Stimulated activated CD8-positive, alpha-beta memory T cell treated with anti-CD3 and anti-CD28 coated beads, Interleukin-7, amount 100 ng/mL, for 48 hours (primary cell): ENCODE measurements around the gene STK25.
"Not testable (repeated sequence)": the region's sequence is repeated elsewhere in the genome, so short reads cannot be mapped to it uniquely, and the experiment has no call there.

ENCODE experiments used
- DNase-seq, 2 donors: peaks; one replicate each; pipeline ENCODE4 v3.0.0-alpha.2; 2020; ENCODE audit warnings: low read depth in 1 of 2; ENCODE audit errors: extremely low read depth in 1 of 2

STK25 gene

DNA sequence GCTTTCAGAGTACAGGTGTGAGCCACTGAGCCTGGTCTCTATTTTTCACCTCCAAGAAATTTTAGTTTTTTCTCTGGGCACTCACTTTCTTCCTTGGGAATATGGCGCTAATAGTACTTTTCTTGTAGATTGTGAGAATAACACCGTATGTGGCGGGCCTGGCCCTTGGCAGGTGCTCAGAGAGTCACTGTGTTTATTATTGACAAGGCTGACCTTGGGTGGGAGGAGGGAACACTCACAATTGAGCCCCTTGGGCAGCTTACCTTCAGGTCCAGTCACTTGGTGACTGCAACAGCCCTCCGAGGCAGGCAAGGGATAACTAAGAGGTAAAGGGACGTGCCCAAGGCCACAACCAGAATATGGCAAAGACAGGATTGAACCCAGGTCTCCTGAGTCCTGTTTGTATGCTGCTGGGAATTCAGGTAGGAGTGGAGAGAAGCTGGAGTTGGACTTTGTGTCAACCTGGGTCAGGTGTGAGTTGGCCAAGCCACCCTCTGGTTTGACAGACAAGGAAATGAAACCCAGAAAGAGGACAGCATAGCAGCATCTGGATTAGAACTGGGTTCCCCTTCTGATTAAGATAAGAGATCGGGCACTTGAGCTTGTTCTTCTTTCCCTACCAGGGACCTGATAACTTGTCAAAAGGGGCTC, 2.8 kb upstream of the STK25 start:
- DNase-seq = no peak

DNA sequence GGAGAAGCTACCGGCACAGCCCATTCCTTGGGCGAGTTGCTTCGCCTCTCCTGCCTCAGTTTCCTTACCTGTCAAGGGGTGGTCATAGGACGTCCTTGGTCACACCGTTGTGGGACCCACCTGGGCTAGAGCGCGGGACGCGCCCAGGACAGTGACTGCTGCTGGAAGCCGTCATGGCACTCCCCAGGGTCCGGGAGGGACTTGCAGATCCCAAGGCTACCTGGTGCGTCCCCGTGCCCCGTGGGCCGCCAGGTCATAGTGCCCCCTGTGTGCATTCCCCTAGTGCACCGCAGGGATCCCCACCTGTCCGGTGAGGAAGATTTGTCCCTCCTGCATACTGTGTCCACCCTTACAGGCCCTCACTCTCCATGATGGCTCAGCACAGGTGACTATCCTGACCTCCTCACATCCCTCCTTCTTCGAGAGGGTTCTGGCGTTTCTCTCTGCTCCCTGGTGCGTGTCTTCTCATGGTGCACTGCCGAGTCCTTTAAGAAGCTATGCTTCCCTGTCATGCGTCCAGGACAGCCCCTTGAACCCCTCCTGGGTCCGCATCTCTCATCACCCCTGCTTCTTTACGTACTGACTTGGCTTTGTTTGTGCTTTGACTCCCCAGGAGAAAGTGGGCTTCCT, 886 bp upstream of the STK25 start:
- DNase-seq = no peak

DNA sequence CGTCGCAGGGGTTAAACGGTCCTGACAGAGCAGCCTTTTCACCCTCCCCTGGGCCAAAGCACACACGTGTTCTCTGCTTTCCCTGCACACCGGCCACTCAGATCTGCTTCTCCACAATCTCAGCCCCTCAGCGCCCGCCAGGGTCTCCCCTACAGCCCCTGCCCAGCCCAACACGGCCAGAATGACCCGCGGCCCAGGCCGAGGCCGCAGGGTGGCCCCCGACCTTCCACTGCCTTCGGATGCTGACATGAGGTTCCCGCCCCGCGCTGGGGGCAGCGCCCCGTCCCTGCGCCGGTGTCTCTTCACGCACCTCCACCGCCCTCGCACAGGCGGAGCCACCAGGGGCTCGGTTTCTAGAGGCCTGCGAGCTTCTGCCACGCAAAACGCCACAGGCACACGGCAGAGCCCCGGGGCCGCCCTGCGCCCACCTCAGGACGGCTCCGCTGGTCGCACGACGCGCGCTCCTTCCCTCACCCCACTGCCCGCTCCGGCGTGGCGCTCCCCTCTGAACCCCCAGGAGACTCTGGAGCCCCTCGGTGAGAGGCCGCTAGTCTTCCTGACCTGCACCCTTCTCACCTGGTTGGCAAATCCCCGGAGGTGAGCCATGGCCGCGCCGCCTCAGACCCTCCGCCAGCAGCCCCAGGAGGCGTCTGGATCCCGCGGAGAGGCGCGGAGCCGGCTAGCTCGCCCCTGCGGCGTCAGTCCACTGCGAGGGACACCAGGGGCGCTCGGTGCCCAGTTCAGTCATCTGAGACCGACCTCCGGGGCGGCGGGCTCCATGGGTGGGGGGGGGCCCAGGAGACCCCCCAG, 749 bp downstream of the STK25 start:
- DNase-seq = peak in 1 of 2 donors; percentile 10

DNA sequence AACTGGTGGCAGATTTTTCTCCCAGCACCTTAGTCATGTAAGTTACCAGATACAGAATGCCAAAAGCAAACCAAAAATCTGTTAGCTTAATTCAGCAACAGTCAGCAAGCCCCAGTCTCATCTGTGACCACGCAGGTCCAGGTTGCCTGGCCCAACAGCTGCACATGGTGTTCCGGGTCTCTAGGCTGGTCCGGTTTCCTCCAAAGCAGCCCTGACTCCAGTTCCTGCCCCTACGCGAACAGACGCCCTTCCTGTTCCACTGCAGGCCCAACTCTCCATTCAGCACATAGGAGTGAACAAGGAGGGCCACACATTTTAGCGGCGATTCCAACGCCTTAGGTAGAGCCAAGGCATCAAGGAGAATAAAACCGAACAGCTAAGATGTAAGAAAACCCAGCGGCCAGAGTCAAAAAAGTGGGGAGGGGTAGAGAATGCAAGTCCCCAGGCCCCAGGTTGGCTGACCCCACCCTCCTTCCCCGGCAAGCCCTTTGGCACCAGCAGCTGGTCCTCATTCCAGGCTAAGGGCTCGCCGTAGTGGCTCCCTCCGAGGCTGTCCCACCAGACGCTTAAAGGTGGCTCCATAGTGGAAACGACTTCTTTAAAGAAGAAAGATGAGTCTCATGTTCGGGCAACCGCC, 1.5 kb downstream of the STK25 start:
- no peak for DNase-seq

DNA sequence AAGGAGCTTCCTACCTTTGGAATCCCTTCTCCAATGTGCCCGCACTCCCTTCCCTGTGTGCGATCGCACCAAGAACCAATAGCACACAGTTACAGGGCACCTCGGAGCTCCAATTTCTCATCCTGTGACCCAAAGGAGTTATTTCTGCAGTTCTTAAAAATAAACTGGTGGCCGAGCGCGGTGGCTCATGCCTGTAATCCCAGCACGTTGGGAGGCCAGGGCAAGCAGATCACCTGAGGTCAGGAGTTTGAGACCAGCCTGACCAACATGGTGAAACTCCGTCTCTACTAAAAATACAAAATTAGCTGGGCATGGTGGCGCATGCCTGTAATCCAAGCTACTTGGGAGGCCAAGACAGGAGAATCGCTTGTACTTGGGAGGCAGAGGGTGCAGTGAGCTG, 2.1 kb downstream of the STK25 start:
- not testable (repeated sequence) for DNase-seq

DNA sequence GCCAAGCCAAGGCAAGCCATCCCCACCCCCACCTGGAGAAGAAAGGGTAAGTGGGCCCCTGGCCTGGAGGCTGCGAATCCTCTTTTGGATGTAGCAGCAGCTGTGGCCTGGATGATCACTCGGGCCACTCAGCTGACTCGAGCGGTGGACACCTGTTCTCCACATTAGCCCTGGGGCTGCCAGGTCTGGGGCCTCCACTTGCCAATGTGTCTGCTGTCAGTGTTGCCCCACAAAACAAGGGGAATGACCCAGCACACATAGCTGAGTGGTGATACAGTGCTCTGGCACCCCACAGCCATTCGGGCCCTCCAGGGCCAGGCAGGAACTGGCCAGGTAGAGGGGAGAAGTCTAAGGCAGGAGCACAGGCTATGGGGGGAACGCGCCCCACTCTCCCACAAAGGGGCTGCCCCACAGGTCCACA, 2.6 kb downstream of the STK25 start:
- no peak for DNase-seq

DNA sequence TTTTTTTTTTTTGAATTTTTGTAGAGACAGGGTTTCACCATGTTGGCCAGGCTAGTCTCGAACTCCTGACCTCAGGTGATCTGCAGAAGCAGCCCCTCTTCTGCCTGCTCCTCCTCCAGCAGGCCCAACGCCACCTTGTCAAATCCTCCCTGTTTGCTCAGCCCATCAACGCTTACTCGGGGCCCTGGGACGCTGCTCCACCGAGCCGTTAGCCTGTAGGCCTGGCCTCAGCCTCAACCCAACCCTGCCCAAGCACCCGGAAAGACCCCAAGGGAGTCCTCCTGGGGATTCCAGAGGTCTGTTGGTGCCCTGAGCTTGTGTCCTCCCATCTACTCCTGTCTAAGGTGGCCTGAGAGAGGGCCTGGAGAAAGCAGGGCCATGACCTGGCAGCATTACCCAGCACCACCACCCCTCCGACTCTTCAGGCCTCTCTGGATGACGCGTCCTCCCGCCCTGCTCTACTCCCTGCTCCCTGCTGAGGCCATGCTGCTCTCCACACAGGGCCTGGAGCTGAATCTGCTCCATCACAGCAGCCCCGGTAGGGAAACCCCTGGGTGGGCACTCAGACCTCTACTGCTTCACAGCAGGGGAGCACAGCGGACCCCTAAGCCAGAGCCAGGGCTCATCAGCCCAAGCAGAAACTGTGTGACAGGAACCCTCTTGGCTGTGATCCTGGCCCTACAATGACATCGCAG, 3.2 kb downstream of the STK25 start:
- DNase-seq = no peak

DNA sequence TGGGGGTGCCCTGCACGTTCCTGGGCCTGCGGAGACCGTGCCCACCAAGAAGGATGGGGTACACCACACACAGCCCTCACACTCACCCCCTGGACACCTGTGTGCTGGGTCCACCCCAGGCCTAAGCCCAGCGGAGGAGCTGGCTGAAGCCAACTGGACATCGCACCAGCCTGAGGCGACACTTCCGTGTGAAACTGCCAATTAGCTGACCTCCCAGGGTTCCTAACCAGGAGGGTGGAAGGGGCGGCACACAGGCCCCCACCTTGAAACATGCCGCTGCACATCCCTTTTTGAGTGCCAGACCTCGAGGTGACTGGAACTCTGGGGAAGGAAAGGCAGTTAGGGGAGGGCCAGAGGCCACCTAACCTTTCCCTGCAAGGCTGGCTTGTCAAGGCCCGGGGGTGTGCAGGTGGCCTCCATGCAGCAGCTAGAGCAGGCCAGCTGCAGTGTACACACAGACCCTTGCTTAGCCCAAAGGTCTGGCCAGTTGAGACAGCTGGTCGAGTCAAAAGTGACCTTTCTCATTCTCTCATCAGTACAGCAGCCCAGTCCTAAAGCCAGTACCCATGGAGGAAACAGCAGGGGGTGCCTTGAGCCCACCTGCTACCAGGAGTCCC, 4.5 kb downstream of the STK25 start:
- DNase-seq = no peak

DNA sequence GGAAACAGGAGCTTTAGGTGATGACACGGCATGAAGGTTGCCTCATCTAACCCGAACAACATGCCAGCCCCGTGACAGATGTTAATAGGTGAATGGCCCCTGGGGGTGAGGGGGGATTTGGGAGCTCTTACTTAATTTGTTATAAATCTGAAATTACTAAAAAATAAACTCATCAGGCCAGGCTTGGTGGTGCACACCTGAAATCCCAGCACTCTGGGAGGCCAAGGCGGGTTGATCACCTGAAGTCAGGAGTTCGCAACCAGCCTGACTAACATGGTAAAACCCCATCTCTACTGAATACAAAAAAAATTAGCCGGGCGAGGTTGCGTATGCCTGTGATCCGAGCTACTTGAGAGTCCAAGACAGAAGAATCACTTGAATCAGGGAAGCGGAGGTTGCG, 6.1 kb downstream of the STK25 start:
- no peak for DNase-seq

DNA sequence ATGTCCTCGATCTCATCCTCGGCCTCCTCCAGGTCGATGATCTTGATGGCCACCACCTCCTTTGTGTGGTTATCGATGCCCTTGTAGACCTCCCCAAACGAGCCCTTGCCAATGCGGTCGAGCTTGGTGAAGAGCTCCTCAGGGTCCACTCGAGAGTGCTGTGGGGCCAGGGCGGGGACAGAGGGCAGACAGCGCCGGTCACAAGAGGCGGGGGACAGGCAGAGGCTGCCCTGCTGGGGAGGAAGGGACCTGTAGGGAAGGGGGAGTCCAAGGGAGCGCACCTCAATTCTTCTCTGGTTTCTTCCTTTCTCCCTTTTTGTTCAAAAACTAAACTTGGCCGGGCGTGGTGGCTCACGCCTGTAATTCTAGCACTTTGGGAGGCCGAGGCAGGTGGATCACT, 6.8 kb downstream of the STK25 start:
- no peak for DNase-seq

DNA sequence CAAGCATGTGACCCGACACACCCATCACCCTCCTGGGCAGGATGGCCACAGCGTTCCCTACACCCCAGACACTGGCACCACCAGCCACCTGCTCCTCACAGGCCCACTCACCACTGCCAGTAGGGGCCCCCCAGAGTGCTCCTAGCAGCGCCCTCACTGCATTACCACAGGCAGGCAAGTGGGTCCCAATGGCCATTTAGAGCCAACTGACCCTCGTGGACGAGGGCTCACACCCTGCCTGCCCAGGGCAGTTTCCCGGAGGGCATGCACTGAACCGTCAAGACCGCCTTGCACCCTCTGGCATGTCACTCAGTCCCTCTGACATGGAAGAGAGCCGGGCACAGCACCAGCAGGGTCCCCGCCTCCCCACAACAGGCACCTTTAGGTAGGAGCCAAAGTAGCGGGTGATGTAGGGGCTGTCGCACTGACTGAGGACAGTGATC, 7.3 kb downstream of the STK25 start:
- no peak for DNase-seq

DNA sequence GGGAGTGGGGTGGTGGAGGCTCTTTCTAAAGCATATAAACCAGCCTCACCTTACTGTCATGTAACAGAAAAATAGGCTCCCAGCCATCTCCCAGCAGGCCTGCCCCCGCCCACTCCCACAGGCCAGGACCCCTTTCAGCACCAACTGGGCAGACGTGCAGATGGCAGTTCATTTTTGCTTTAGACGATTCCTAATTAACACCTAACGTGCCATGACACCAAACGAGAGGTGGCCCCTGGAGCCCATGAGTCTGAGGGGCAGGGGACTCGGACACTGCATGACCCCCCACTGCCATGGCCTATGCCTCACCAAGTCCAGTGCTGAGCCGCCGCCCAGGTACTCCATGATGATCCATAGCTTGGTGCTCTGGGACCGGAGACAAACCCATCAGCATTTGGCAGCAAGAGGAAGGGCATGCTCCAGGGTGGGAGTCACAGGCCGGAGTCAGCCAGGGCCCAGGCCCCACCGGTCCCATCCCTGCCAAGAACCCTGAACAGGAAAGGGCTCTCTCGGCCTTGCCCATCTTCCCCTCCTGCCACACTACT, 7.9 kb downstream of the STK25 start:
- DNase-seq = no peak

DNA sequence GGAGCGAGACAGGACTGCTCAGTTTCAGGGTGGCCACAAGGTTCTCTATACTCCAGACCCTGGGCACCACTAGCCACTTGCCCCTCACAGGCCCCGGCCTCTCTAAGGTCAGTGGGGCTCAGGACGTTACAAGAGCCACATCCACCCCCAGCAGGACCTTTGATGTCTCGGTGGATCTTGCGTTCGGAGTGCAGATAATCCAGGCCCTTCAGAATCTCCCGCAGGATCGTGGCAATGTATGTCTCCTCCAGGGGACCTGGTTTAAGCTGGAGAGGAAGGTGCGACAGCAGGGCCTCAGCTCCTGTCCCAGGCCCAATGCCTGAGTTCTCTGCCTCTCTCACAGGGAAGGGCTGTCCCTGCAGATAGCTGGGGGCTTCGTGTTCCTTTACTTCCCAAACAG, 8.4 kb downstream of the STK25 start:
- no peak for DNase-seq

DNA sequence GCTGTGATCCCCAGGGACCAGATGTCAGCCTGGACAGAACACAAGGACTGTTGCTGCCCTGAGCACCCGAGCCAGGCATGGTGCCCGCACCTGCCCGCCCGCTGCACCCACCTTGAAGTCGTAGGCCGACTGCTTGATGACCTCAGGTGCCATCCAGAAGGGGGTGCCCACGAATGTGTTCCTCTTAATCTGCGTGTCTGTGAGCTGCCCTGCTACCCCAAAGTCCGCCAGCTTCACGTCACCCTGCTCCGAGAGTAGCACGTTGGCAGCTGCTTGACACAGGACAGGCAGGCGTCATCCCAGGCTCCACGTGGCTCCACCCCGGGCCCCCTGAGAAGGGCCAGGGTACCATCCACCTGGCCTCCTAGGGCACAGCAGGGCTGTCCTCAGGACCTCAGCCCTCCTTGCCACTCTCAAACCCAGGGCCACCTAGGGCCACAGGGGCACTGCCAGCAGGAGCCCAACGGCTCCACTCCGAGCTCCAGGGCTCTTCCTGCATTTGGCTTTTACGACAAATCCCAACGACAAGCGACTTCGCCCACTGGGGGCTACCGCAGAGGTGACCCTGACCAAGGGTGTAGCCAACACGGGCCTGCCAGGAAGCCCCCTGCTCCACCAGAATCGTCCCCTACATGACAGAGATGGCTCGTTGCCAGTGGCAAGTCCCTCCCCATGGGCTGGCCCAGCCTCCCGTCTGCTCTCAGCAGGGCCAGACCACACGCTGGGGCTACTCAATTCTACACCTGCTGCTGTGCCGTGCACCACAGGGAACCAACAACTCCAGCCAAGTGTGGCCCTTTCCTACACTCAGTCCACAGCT, 9.0 kb downstream of the STK25 start:
- DNase-seq = no peak

DNA sequence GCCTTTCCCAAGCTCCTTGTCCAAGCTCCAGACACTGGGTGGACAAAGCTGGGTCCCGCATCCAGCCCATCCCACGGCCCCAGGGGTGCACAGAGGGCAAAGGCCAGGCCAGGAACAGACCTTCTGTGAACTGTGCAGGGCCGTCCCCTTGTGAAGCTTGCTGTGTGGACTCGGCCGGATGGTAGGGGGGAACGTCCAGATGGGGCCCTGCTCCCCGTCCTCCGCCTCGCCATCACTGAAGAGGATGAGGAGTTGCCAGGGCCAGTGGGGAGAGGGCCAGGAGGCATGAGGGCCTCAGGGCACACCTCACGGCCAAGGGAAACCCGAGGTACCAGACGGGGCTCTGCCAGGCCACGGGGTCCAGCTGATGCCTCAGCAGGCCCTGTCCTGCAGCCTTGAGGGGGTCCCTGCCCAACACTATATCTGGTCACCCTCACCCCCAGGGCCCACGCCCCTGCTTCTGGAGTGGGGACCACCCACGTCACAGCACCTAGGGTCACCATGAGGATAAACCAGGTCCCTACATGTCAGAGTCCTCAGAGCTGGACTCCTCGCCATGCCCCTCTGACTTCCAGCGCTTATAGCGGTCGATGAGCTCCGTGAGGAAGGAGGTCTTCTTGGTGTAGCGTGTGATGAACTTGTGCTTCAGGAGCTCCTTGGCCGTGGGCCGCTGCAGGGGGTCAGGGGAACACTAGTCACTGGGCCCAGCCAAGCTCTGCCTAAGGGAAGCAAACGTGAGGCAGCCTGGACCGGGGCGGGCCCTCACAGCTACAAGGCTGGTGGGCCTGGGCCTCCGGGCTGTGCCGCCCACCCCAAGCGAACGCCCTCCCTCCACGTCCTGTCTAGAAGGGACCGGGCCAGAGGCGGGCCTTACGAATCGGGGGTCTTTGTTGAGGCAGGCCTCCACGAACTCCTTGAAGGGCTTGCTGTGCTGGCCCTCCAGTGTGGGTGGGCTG, 10.0 kb downstream of the STK25 start:
- no peak for DNase-seq

DNA sequence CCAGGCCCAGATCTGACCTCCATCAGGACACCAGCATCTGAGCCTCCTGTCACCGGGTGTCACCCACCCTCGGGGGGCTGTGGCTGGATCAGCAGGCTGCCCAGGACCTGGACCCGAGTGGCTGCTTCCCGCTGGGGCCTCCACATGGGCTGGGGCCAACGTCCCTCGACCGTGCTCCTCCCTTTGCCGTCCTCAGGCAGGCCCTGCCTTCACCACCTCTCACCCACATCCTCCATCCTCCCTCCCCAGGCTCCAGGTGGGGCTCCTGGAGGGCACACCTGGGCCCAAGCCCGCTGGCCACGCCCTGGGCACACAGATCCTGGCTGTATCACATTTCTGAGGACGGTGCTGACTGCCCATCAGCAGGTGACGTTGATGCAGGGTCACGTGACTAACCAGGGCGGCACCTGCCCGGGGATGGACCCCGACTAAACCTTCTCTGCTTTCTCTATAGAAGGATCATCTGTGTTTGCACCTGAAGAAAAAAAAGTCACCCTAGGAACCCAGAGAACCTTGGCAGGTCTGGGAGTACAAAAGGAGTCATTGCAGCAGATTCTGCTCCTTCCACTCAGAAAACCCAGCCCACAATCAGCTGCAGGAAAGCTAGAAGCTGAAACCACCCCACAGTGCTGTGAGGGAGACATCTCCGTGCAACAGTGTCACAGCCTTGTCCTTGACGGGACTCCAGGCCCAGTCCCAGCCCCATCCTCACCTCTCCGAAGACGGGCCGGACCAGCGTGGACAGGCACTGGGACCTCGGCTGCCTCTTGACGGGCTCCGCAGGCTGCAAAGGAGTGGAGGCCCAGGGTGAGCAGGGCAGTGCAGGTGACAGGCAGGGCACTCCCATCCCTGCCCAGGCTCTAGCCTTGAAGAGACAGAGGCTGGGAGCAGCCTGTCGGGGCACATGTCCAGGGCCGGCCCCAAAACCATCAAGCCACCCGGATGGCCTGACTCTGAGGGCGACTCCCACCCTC, 11.2 kb downstream of the STK25 start:
- no peak for DNase-seq
